ENCODE measurements around the gene SREBF1.

Gene SREBF1

DNA sequence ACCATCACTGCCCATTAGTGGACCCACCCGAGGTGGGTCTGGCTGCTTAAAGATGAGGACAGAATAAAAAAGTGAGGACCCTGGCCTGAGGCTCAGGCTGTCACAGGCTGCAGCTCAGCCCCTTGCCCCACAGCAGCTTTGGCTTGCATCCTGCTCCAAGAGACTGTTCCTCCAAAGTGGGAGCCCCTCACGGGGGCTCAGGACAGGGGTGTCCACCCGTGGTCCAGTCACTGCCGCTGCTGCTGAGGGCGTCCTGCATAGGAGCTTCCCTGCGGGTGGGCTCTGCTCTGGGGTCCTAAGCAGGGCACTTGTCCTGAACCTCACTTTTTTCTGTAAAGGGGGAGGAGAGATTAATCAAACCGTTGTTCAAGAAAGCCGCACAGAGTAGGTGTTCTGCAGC is 47.8 kb downstream of the SREBF1 start:
- Histone ChIP-seq H3K27me3 (ENCODE audit: low read depth, low read length) (no peaks in the 10 kb centered on the region), H3K4me1 (ENCODE audit: control insufficient read depth in 1 of 2, insufficient read depth in 2 of 2, low read length in 2 of 2) (peaks cover 14 to 69% of the 10 kb centered on the region in 2 donors), H3K4me3 (ENCODE audit: low read depth in 1 of 2, low read length in 2 of 2) (no peak overlapping the region), H3K27ac (ENCODE audit: low read length) (no peak overlapping the region), H3K36me3 (ENCODE audit: control insufficient read depth in 1 of 2, insufficient read depth in 2 of 2, low read length in 2 of 2) (peaks cover 0 to 2% of the 10 kb centered on the region in 2 donors), H3K9me3 (ENCODE audit: control insufficient read depth in 1 of 2, low read length in 2 of 2) (no peaks in the 10 kb centered on the region)

DNA sequence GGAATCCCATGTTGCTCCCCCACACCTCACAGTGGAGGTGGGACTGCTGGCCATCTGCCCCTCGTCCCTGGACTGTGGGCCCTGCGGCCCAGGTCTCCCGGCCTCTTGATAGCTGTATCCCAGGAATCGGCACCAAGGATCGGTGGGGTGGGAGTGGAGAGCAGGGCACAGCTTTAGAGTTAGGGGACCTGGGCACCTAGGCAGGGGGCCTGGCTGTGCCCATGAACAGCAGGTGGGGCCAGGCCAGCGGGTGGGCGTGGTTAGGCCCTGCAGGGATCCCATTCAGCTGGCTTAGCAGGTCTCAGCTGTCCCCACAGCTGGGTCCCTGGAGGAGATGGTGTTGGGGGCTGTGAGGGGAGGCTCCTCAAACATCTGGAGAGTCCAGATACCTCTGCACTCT is 49.2 kb downstream of the SREBF1 start:
- Histone ChIP-seq H3K36me3 (ENCODE audit: control insufficient read depth in 1 of 2, insufficient read depth in 2 of 2, low read length in 2 of 2) (no peaks in the 10 kb centered on the region), H3K4me1 (ENCODE audit: control insufficient read depth in 1 of 2, insufficient read depth in 2 of 2, low read length in 2 of 2) (peaks cover 14 to 66% of the 10 kb centered on the region in 2 donors)

DNA sequence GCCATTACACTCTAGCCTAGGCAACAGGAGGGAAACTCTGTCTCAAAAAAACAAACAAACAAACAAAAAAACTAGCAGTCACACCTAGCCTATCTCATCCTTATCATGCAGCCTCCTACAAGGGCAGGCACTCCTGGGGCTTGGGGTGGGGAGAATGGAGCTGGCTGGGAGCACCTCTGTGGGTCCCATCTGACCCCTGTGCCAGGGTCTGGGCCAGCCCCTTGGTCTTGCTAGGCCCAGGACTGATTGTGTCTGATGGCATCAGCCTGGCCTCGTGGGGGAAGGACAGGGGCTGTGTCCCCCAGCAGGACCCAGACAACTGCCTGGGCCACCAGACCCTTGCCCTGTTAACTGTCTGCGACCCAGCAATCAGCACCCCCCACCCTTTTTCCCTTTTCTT is 49.8 kb downstream of the SREBF1 start:
- H3K4me1 ChIP-seq (ENCODE audit: control insufficient read depth in 1 of 2, insufficient read depth in 2 of 2, low read length in 2 of 2), result peaks cover 12 to 60% of the 10 kb centered on the region in 2 donors
- H3K27ac ChIP-seq (ENCODE audit: low read length), result no peak overlapping the region
- H3K9me3 ChIP-seq (ENCODE audit: control insufficient read depth in 1 of 2, low read length in 2 of 2), result no peaks in the 10 kb centered on the region
- H3K27me3 ChIP-seq (ENCODE audit: low read depth, low read length), result no peaks in the 10 kb centered on the region
- no peaks in the 10 kb centered on the region for H3K36me3 ChIP-seq (ENCODE audit: control insufficient read depth in 1 of 2, insufficient read depth in 2 of 2, low read length in 2 of 2)
- no peak overlapping the region for H3K4me3 ChIP-seq (ENCODE audit: low read depth in 1 of 2, low read length in 2 of 2)

More for the DNA sequence above, 49.2 kb downstream of the SREBF1 start:
- Histone ChIP-seq H3K4me3 (ENCODE audit: low read depth in 1 of 2, low read length in 2 of 2) (no peak overlapping the region), H3K9me3 (ENCODE audit: control insufficient read depth in 1 of 2, low read length in 2 of 2) (no peaks in the 10 kb centered on the region), H3K27ac (ENCODE audit: low read length) (no peak overlapping the region), H3K27me3 (ENCODE audit: low read depth, low read length) (no peaks in the 10 kb centered on the region)

DNA sequence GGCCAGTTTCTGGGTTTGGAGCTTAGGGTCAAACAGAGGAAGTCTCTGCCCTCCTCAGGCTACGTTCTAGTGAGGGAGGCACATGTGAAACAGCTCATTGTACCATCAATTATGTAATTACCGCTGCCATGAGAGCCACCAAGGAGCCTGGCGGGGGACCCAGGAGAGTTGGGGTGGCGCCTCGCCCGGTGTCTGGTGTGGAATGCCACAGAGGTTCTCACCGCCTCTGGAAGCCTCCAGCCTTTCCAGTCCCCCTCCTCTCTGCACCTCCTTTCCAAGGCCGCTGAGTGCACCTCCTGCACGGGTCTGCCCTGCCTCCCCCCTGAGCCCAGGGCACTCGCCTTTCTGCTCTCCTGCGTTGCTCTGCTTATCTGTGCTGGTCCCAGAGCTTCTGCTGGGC is 51.4 kb downstream of the SREBF1 start:
- H3K4me1 ChIP-seq (ENCODE audit: control insufficient read depth in 1 of 2, insufficient read depth in 2 of 2, low read length in 2 of 2), result peaks cover 16 to 60% of the 10 kb centered on the region in 2 donors
- no peak overlapping the region for H3K4me3 ChIP-seq (ENCODE audit: low read depth in 1 of 2, low read length in 2 of 2)
- H3K27me3 ChIP-seq (ENCODE audit: low read depth, low read length), result no peaks in the 10 kb centered on the region
- H3K36me3 ChIP-seq (ENCODE audit: control insufficient read depth in 1 of 2, insufficient read depth in 2 of 2, low read length in 2 of 2), result no peaks in the 10 kb centered on the region
- no peak overlapping the region for H3K27ac ChIP-seq (ENCODE audit: low read length)
- no peaks in the 10 kb centered on the region for H3K9me3 ChIP-seq (ENCODE audit: control insufficient read depth in 1 of 2, low read length in 2 of 2)

DNA sequence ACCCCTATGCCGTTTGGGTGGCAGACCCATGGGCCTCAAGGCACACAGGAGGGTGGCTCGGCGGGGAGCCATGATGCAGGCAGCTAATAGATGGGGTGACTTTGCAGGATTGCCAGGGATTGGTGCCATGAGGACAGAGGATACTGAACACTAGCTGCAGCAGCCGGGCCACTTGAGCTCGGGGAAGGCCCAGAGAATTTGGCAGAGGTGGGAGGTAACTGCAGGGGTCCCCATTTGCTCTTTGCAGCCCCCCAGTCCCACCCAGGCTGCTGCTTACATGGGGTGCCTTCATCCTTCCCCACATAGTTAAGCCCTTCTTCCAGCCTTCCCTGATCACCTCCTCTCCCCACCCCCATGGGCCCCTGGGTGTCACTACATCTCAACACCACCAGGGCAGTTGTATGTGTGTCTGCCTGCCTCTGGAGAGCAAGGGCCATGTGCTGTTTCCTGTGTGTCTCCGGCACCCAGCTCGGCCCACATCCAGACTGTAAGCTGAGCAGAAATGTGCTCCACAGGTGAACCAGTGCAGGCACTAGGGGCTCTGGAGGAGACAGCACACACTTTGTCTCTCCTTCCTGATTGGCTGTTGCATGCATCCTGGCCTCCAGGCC is 52.0 kb downstream of the SREBF1 start:
- Histone ChIP-seq H3K36me3 (ENCODE audit: control insufficient read depth in 1 of 2, insufficient read depth in 2 of 2, low read length in 2 of 2) (no peaks in the 10 kb centered on the region), H3K4me3 (ENCODE audit: low read depth in 1 of 2, low read length in 2 of 2) (peak overlapping the region in 1 of 2 donors; percentile 76), H3K4me1 (ENCODE audit: control insufficient read depth in 1 of 2, insufficient read depth in 2 of 2, low read length in 2 of 2) (peaks cover 18 to 60% of the 10 kb centered on the region in 2 donors), H3K27me3 (ENCODE audit: low read depth, low read length) (no peaks in the 10 kb centered on the region), H3K27ac (ENCODE audit: low read length) (no peak overlapping the region), H3K9me3 (ENCODE audit: control insufficient read depth in 1 of 2, low read length in 2 of 2) (no peaks in the 10 kb centered on the region)

DNA sequence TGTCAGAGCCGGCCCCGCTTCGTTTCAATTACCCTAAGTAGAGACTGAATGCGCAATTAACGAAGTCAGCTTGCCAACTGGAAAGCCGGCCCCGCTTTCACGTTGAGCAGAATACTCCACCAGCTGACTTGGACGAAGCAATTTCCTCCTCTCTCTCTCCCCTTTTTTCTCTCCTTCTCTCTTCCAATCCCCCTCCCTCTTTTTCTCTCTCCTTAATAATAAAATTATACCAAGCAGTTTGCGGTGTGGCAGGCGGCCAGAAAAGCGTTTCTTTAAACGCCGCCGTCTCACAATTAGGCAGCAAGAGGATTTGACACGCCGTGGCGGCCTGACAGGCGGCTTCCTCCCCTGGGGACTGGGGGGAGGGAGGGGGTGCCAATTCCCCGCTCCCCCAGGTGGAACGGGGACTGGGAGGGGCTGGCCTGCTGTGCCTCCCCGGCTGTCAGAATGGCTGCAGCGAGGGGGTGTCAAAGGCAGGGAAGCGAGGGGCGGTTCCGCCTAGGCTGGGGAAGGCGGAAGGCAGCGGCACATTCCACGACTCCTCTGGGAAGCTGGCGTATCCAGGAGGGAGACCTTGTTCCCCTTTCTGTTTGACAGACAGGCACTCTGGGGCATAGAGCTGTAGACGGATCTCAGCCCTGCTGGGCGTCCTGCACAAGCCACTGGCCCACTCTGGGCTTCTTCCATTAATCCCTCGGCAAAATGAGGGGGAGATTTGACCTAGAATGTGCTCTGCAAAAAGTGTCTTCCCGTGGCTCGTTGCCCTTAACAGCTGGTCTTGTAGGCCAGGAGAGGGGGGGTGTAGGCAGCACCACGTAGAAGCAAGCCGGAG is 52.7 kb downstream of the SREBF1 start:
- H3K4me1 ChIP-seq (ENCODE audit: control insufficient read depth in 1 of 2, insufficient read depth in 2 of 2, low read length in 2 of 2), result peaks cover 14 to 60% of the 10 kb centered on the region in 2 donors

DNA sequence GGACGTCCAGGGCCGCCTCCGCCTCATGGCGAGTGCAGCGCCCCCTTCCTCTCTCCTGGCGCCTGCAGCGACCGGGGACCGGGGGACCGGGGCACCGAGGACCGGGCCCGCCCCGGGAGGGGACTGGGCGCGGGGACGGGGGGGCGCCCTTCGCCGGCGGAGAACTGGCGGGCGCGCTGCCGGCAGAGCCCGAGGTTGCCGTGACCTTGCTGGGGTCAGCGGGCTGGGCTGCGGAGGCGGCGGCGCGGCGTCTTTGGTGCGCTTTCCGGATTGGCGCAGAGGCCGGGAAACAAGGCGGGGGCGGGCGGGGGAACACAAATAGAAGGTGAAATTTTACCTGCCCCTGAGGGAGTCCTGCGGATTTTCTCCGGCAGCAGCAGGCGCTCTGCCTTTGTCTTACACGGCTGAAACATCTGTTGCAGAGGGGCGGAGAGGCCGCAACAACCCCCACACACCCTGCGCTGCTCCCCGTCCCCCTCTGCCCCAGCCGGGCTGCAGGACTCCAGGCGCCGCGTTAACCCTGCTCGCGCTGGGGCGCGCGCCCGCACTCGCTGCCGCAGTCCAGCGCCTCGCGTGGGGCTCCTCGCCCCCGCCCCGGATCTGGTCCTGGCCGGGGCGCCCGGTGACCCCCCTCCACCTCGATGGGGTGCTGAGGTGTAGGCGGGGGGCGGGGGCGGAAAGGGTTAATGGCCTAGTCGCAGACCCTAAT is 53.5 kb downstream of the SREBF1 start:
- Histone ChIP-seq H3K4me1 (ENCODE audit: control insufficient read depth in 1 of 2, insufficient read depth in 2 of 2, low read length in 2 of 2) (peaks cover 17 to 65% of the 10 kb centered on the region in 2 donors), H3K9me3 (ENCODE audit: control insufficient read depth in 1 of 2, low read length in 2 of 2) (no peaks in the 10 kb centered on the region)

More for the DNA sequence above, 52.7 kb downstream of the SREBF1 start:
- Histone ChIP-seq H3K36me3 (ENCODE audit: control insufficient read depth in 1 of 2, insufficient read depth in 2 of 2, low read length in 2 of 2) (no peaks in the 10 kb centered on the region), H3K9me3 (ENCODE audit: control insufficient read depth in 1 of 2, low read length in 2 of 2) (no peaks in the 10 kb centered on the region), H3K27ac (ENCODE audit: low read length) (no peak overlapping the region), H3K27me3 (ENCODE audit: low read depth, low read length) (no peaks in the 10 kb centered on the region), H3K4me3 (ENCODE audit: low read depth in 1 of 2, low read length in 2 of 2) (peak overlapping the region; percentile 26 to 76)

DNA sequence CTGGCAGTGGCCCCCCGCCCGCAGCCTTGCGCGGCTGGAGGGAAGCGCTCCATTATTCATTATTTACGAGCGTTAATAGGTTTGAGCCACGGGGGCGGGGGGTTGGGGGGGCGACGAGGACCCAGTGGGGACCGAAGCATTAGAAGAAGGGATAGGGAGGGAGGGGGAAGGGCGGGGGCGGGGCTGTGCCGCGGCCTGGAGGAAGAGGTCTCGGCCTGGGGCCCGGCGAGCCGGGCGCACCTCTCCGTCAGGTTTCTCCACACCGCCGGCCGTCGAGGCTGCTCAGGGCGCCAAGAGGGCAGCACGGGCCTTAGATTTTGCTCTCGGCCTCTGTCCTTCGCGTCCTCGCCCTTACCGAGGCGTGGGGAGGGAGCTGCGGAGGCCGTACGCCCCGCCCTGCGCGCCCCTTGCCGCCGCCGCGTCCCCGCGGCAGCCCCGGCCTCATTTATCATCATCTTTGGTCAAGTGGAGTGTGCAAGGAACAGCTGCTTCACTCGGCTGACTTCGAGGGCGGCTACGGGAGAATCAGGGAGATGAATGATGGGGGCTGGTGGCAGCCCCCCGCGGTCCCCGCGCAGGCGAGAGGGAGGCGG is 54.2 kb downstream of the SREBF1 start:
- no peaks in the 10 kb centered on the region for H3K27me3 ChIP-seq (ENCODE audit: low read depth, low read length)
- H3K4me1 ChIP-seq (ENCODE audit: control insufficient read depth in 1 of 2, insufficient read depth in 2 of 2, low read length in 2 of 2), result peaks cover 22 to 72% of the 10 kb centered on the region in 2 donors
- H3K36me3 ChIP-seq (ENCODE audit: control insufficient read depth in 1 of 2, insufficient read depth in 2 of 2, low read length in 2 of 2), result no peaks in the 10 kb centered on the region
- H3K9me3 ChIP-seq (ENCODE audit: control insufficient read depth in 1 of 2, low read length in 2 of 2), result no peaks in the 10 kb centered on the region
- H3K4me3 ChIP-seq (ENCODE audit: low read depth in 1 of 2, low read length in 2 of 2), result peak overlapping the region; percentile 33 to 76
- no peak overlapping the region for H3K27ac ChIP-seq (ENCODE audit: low read length)

More for the DNA sequence above, 53.5 kb downstream of the SREBF1 start:
- no peaks in the 10 kb centered on the region for H3K36me3 ChIP-seq (ENCODE audit: control insufficient read depth in 1 of 2, insufficient read depth in 2 of 2, low read length in 2 of 2)
- H3K27ac ChIP-seq (ENCODE audit: low read length), result no peak overlapping the region
- H3K4me3 ChIP-seq (ENCODE audit: low read depth in 1 of 2, low read length in 2 of 2), result peak overlapping the region; percentile 33 to 76
- H3K27me3 ChIP-seq (ENCODE audit: low read depth, low read length), result no peaks in the 10 kb centered on the region

DNA sequence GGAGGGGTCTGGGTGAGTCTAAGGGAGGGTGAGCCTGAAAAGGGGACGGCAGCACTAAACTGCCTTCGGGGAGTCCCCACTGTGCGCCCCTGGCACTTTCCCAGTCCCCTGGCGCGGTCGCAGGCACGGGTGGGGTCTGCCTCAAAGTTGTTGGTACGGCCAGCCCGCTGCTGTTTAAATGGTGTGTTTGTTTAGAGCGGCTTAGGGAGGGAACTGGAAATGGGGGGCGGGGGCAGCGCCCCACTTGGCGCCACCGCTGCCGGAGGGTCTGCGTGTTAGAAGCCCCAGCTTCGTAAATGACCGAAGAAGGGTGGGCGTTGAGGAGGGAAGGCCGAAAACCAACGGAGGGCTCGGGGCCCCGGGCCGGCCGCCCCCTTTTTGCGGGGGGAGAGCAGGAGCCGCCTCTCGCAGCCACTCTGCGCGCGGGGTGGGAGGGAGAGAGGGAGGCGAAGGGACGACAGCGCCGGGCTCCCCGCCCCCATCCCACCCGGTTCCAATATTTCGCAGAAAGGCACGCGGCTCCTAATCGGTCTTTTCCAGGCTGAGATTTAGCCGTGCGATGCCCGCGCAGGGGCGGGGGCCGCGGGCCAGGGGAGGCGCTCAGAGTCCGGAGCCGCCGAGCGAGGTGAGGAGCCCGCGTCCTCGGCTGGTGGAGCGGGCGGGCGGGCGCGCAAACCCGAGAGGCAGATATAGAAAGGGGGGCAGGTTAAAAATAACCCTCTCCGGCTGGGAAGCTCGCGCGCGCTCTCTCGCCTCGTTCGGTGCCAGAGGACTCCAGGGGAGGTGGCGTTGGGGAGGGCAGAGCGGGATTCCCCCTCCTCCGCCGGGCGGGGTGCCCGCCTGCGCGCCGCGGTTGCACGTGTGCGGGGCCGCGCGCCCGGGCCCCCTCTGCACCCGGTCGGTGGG is 54.9 kb downstream of the SREBF1 start:
- H3K36me3 ChIP-seq (ENCODE audit: control insufficient read depth in 1 of 2, insufficient read depth in 2 of 2, low read length in 2 of 2), result no peaks in the 10 kb centered on the region
- H3K4me3 ChIP-seq (ENCODE audit: low read depth in 1 of 2, low read length in 2 of 2), result peak overlapping the region; percentile 11 to 76
- H3K4me1 ChIP-seq (ENCODE audit: control insufficient read depth in 1 of 2, insufficient read depth in 2 of 2, low read length in 2 of 2), result peaks cover 22 to 78% of the 10 kb centered on the region in 2 donors
- no peaks in the 10 kb centered on the region for H3K9me3 ChIP-seq (ENCODE audit: control insufficient read depth in 1 of 2, low read length in 2 of 2)
- no peaks in the 10 kb centered on the region for H3K27me3 ChIP-seq (ENCODE audit: low read depth, low read length)
- H3K27ac ChIP-seq (ENCODE audit: low read length), result no peak overlapping the region

DNA sequence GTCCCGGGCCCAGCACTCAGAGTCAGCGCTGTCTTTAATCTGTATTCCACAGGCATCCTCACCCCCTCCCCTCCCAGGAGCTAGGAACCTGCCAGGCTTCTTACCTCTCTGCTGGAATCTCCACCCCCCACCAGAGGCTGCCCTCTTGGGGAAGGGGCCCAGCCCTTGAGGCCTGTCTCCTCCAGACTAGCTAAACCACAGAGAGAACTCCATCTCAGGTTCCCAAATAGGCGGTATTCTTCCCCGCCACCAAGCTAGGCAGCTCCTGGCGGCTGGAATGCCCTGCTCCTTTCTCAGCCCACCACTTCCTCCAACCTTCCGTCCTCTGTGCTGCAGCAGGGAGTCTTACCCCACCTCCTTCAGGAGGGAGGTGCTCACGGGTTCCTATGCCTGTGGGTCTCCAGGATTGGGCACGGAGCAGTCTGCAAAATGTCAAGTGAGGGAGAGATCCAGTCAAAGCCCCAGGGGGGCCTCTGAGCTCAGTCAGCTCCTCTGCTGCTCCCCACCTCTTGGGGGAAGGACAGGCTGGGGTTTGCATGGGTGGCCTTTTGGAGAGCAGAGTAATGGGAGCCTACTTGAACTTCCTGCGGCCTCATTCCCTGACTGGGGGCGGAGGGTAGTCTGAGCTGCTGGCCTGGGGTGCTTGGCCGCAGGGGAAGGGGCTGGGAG is 55.7 kb downstream of the SREBF1 start:
- Histone ChIP-seq H3K27ac (ENCODE audit: low read length) (peak overlapping the region; percentile 16), H3K36me3 (ENCODE audit: control insufficient read depth in 1 of 2, insufficient read depth in 2 of 2, low read length in 2 of 2) (no peaks in the 10 kb centered on the region), H3K4me3 (ENCODE audit: low read depth in 1 of 2, low read length in 2 of 2) (peak overlapping the region in 1 of 2 donors; percentile 76), H3K4me1 (ENCODE audit: control insufficient read depth in 1 of 2, insufficient read depth in 2 of 2, low read length in 2 of 2) (peaks cover 22 to 78% of the 10 kb centered on the region in 2 donors), H3K27me3 (ENCODE audit: low read depth, low read length) (no peaks in the 10 kb centered on the region), H3K9me3 (ENCODE audit: control insufficient read depth in 1 of 2, low read length in 2 of 2) (no peaks in the 10 kb centered on the region)
